Measurements from ENCODE around the gene DERL3.

Gene DERL3

GRCh38 chr22:23832226-23833016 lies 6.4 kb downstream of the DERL3 start:
- in situ Hi-C loops (cut with MboI; ENCODE audit: low sequenced_read_pairs): no loop called here

DNA sequence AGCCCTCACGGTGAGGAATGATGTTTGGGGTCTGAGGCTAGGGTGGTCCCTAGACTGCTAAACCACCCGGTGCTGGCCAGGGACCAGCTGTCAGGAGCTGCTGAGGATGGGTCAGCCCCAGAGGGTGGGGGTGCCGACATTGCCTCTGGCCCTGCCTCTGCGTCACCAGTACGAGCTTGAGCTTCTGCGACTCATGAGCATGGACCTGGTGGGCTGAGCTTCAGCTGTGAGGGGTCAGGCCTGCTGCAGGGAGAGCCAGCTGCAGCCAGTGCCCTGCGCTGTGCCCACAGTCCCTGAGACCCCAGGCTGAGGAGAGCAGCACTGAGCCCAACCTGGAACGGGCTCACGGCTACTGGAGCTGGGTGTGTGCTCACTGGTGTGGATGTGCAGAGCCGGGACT lies 7.0 kb downstream of the DERL3 start:
- in situ Hi-C loops (cut with MboI; ENCODE audit: low sequenced_read_pairs): no loop called here

DNA sequence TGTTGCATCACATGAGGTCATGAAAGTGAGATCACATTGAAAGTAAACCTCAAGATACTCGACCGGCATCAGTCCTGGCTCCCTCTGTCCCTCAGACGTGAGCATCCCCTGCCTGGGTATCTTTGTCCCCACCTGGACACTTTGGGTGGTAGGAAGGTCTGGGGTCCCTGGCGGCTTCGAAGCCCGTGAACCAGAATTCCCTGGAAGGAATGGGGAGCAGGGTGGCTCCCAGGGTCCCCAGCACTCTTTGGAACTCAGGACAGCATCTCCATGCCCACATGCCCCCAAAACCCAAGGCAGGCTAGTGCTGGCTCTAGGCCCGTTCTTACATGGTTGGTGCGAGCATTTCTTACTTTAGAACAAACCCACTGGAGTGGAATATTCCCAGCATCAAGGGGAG lies 7.5 kb downstream of the DERL3 start:
- in situ Hi-C loops (cut with MboI; ENCODE audit: low sequenced_read_pairs): no loop called here

DNA sequence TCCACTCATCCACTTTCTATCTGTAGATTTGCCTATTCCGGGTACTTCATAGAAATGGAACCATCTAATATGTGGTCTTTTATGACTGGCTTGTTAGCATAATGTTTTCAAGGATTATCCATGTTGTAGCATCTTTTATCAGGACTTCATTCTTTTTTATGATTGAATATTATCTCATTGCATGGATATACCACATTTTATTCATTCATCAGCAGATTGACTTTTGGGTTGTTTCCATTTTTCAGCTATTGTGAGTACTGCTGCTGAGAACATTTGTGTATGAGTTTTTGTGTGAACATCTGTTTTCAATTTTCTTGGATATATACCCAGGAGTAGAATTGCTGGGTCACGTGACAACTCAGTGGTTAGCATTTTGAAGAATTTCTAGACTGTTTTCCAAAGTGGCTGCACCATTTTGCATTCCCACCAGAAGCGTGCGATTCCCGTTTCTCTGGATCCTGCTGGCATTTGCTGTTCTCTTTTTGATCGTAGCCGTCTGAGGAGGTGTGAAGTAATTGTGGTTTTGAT lies 8.9 kb downstream of the DERL3 start:
- in situ Hi-C loops (cut with MboI; ENCODE audit: low sequenced_read_pairs): no loop called here

DNA sequence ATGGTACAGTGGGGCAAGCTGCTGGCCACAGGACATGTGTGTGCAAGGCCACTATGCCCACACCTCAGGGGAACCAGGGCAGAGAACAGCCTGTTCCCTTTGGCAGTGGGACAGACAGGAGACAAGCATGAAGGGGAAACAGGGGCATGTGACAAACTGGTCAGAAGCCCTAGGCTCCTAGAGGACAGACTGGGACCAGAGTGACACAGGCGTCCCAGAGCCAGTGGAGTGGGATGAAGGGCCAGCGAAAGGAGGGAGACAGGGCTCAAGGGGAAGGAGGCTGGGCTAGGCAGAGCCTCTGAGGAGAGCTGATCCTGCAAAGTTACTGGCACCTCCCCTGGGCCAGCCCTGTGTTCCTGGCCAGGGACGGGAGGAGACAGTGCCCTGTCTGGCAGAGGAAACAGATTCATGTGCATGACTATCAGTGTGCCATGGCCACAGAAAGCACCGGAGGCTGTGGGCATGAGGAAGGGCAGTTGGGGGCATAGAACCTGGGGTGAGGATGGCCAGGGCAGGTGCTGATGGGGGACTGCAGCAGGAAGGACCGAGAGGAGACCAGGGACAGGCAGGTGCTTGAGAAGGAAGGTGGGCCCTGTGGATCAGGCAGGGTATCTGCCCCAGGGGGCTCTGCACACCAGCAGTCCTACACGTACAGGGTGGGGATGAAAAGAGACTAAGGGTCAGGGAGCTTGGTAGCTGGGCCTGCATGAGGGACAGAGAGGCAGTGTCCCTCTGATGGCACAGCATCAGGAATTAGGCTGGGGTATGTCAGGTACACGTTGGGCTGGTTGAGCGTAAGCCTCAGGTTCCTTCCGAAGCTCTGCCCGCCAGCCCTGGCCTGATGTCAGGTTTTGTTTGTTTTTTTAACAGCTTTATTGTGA lies 9.8 kb downstream of the DERL3 start:
- in situ Hi-C loops (cut with MboI; ENCODE audit: low sequenced_read_pairs): no loop called here

DNA sequence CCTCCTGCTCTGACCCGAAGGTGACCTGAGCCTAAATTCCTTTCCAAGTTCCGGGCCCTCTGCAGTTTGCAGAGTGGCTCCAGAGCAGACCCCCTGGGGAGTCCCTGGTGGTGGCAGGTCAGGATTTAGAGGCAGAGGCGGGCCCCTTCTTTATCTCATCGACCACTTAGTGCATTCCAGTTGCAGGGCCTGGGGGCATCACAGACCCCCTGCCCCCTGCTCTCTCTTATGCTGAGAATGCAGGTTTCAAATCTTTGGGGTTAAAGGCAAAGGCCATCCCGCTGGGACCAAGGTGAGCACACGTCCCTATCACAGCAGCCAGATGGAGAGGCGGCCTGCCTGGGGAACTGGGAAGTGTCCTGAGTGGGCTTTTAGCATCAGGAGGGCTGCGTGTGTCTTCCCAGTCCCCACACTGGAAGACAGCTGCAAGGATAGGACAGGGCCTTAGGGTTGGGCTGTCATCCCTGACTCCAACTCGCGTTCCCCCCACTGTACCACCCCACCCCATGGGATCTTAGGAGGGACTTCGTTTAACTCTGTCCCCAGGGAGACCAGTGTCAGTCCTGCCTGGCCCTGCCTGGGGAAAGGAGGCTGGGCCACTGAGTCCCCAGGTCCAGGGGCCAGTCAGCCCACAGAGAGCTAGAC lies 11.3 kb downstream of the DERL3 start:
- in situ Hi-C loops (cut with MboI; ENCODE audit: low sequenced_read_pairs): no loop called here

DNA sequence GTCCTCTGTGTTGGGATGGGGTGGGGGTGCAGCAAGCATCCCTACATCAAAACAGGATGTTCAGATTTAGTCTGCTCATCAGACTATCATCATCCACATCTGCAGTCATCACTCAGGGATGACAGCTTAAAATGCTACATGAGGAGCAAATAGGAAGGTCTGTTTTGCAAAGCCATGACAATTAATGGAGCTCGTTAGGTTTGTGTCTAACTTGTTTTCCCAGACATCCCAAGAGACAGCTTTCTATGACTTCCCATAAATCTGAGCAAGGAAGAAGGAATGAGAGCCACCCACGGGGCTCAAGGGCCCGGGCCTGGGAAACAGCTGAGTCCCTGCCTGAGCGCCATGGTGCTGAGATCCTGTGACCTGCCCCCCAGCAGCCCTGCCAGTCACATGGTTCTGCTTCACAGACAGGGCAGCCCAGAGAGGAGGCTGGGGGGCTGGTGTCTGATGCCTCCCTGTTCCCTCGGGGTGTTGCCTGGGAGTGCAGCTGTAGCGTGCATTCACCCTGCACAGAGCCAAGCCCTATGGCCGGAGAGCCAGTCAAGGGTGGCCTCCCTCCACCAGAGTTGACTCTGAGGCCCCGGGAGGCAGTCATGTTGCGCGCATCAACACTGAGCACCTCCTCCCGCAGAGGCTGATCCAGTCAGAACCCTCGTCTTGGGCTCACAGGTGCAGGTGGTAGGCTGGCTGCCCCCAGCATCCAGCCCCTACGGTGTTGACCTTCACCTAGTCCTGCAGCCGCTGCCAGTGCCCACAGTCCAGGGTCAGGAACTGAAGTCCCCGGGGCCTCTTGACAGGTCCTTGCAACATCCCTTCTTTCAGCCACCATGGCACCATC lies 12.1 kb downstream of the DERL3 start:
- in situ Hi-C loops (cut with MboI; ENCODE audit: low sequenced_read_pairs): no loop called here

DNA sequence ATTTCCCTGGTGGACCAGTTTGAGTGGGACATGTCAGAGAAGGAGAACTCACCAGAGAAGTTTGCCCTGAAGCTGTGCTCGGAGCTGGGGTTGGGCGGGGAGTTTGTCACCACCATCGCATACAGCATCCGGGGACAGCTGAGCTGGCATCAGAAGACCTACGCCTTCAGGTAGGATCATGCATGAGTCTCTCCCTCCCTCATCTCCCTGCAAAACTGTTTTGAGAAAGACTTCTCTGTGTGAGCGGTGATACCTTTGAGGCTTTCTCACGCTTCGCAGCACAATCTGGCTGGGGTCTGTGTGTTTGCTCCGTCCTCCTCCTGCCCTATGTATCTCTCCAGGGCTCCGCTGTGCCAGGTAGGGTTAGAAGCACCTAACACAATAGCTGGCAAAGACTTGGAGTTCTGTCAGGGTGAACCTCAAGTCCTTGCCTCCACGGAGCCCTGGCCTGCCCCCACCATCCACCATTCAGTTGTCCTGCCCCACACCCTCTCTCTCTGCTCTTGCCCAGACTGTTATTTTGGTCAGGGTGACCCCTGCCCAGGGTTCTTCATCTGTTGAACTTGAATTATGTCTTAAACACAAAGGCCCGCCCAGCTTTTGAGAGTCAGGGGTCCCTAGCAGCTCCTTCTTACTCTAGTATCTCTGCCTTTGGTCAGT lies 13.4 kb downstream of the DERL3 start:
- in situ Hi-C loops (cut with MboI; ENCODE audit: low sequenced_read_pairs): no loop called here

- in situ Hi-C loops (cut with MboI; ENCODE audit: low sequenced_read_pairs): no loop called here
These were observed 14.1 kb downstream of the DERL3 start for GRCh38 chr22:23824476-23825245.

DNA sequence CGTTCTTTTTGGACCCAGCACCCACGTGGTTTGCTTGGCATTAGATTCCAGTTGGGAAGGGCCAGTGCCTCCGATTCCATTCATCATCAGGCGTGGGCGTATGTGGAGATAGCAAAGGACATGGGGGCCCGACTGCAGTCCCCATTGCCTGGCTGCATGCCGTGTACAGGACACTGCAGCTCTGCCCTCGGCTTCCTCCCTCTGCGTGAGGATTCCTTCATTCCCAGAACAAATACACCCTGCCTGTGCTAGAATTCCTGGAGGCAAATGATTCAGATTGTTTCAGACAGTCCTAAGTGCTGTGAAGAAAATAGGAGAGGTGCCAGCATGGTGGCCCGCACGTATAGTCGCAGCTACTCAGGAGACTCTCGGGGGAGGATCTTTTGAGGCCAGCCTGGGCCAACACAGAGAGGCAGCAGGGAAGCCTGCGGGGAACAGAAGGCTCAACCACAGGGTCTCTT lies 15.4 kb downstream of the DERL3 start:
- in situ Hi-C loops (cut with MboI; ENCODE audit: low sequenced_read_pairs): no loop called here

DNA sequence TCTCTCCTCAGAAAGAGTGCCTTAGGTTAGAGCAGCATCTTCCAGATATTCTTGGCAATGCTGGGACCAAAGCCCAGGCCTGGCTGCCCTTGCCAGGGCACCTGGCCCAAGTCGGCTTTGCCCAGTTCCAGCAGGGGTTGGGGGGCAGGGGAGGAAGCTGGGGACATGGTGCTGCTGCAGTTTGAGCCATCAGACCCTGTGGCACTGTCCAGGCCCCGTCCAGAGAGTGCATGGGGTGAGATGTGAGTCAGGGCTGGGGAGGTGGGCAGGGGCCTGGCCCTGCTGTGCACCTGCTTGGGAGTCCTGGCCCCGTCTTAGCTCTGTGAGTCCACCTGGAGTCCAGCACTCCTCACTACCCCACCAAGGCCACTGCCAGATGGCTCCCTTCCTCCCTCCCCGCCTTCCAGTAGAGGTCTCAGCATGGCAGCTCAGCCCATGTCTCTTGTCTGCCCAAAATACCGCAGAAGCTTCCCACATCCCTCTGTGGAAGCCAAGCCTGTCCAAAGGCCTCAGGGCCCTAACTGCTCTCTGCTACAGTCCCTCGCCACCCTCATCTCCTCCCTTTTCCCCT lies 16.6 kb downstream of the DERL3 start:
- in situ Hi-C loops (cut with MboI; ENCODE audit: low sequenced_read_pairs): no loop called here

DNA sequence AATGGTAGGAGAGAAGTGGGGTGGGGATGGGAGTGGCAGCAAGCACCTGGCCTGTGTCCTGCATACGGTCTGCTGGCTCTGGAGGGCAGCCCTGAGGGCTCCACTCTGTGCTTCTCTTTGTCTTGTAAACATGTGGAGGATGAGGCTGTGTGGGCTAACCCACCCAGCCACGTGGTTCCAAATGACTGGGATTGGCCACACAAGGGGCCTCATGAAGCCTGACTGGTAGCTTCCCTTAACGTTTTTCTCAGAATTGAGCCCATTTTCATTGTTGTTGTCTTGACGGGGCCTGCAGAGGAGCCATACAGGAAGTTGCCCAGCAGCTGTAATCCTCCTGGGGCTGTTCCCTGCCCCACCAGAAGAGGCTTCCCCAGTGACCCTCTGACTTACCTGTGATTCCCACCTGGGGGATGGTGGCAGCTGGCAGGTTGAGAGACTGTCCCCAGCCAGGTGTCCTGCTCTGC lies 18.0 kb downstream of the DERL3 start:
- in situ Hi-C loops (cut with MboI; ENCODE audit: low sequenced_read_pairs): no loop called here

DNA sequence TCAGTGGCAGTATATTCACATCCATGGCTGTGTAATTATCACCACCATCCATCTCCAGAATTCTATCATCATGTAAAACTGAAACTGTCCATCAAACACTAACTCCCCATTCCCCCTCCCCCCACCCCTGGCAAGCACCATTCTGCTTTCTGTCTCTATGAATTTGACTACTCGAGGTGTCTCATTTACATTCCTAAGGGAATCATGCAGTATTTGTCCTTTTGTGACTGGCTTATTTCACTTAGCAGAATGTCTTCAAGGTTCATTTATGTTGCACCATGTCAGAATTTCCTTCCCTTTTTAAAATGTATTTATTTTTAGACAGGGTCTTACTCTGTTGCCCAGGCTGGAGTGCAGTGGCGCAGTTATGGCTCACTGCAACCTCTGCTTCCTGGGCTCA lies 20.3 kb downstream of the DERL3 start:
- in situ Hi-C loops (cut with MboI; ENCODE audit: low sequenced_read_pairs): no loop called here

- in situ Hi-C loops (cut with MboI; ENCODE audit: low sequenced_read_pairs): no loop called here
These were observed 21.7 kb downstream of the DERL3 start for GRCh38 chr22:23817146-23817545.

- in situ Hi-C loops (cut with MboI; ENCODE audit: low sequenced_read_pairs): no loop called here
These were observed 22.4 kb downstream of the DERL3 start for GRCh38 chr22:23816156-23816976.

GRCh38 chr22:23815541-23816155 lies 23.2 kb downstream of the DERL3 start:
- in situ Hi-C loops (cut with MboI; ENCODE audit: low sequenced_read_pairs): no loop called here

DNA sequence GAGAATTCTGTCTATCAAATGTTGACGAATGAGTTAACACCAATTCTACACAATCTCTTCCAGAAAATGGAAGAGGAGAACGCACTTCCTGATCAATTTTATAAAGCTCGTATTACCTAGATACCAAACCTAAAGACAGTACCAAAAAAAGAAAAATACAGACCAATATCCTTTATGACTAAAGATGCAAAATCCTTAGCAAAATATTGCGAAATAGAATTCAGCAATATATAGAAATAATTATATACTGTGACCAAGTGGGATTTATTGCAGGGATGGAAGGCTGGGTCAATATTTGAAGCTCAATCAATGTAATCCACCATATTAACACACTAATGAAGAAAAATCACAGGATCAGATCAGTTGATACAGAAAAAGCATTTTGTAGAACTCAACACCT lies 26.4 kb downstream of the DERL3 start:
- in situ Hi-C loops (cut with MboI; ENCODE audit: low sequenced_read_pairs): no loop called here

All from HL-60/S4 treated with phorbol 12-myristate 13-acetate at 8.2 ng/mL for 4 days and 3 days (cell line).